GM12878 (cell line): ENCODE results near the gene SLC35F2. TPM values are rescaled to one million over a fixed set of nuclear protein-coding genes. Genes with fewer than 3 reads are reported as not detected.

ENCODE experiments used
- ATAC-seq: fragments of 200-7000 bp; cut with Tn5 transposase; 3 replicates; pipeline ENCODE4 v1.9.1; 2020; ENCODE audit warnings: mild to moderate bottlenecking, moderate library complexity
- BruUV-seq: library from RNA; stranded (reverse); fragments of 400-500 nt; replicated peaks from 2 replicates; lab custom pipeline; 2021; lab: Mats Ljungman, UMichigan
- CTCF ChIA-PET: fragments of 300-600 bp; sonication (Branson Sonifier 250); formaldehyde crosslinking; extraction: SDS; loops from one replicate; lab custom pipeline; 2021; ENCODE audit warnings: inconsistent platforms; lab: Yijun Ruan, JAX
- POLR2A ChIA-PET: fragments of 350-600 bp; formaldehyde crosslinking; extraction: SDS; loops from one replicate; lab custom pipeline; 2021; ENCODE audit warnings: inconsistent platforms; lab: Charles Lee
- RAD21 ChIA-PET: fragments of 300-600 bp; sonication (Branson Sonifier 250); formaldehyde crosslinking; loops from one replicate; lab custom pipeline; 2023; ENCODE audit warnings: antibody characterized with exemption; ENCODE audit not compliant: unreplicated experiment; lab: Charles Lee
- SMC1A ChIA-PET: fragments of 300-600 bp; sonication (Branson Sonifier 250); formaldehyde crosslinking; loops from one replicate; lab custom pipeline; 2023; ENCODE audit not compliant: unreplicated experiment, uncharacterized antibody; lab: Charles Lee
- DNase-seq: peaks from one replicate; pipeline ENCODE4 v3.0.0-alpha.2; 2011; ENCODE audit warnings: low read depth, low spot score
- FAIRE-seq: peaks from 3 replicates; lab custom pipeline; 2011; peaks lifted over from hg19 to GRCh38; lab: Jason Lieb, UNC
- H2AFZ ChIP-seq: 2 replicates; pipeline ENCODE4 v1.6.0; 2011; ENCODE audit warnings: low read depth, low read length, control low read depth; ENCODE audit not compliant: control insufficient read depth
- H3K27ac ChIP-seq: 2 replicates; pipeline ENCODE4 v1.5.1; 2011; ENCODE audit warnings: control low read depth; ENCODE audit not compliant: control insufficient read depth, insufficient read depth
- H3K27me3 ChIP-seq, 2 experiments: replicated peaks in 1 of 2; 2 replicates each; pipeline versions ENCODE4 v1.6.0 to v1.6.1; 2011; ENCODE audit warnings: low read length in 1 of 2; ENCODE audit not compliant: control insufficient read depth in 2 of 2, insufficient read depth in 2 of 2
- H3K36me3 ChIP-seq, 2 experiments: 2 replicates each; pipeline ENCODE4 v1.5.1; 2011; ENCODE audit warnings: low read length in 1 of 2; ENCODE audit not compliant: control insufficient read depth in 2 of 2, insufficient read depth in 2 of 2
- H3K4me1 ChIP-seq: 2 replicates; pipeline ENCODE4 v1.6.1; 2011; ENCODE audit warnings: mild to moderate bottlenecking, low read length, moderate library complexity, mixed read lengths; ENCODE audit not compliant: control insufficient read depth, insufficient read depth
- H3K4me2 ChIP-seq: 2 replicates; pipeline ENCODE4 v1.6.0; 2011; ENCODE audit warnings: control low read depth; ENCODE audit not compliant: control insufficient read depth, insufficient read depth
- H3K4me3 ChIP-seq: fragments of 200-600 bp; sonication (generic); 2 replicates; pipeline ENCODE4 v1.5.1; 2016
- H3K79me2 ChIP-seq: 2 replicates; pipeline ENCODE4 v1.6.0; 2011; ENCODE audit warnings: low read length; ENCODE audit not compliant: control insufficient read depth, insufficient read depth
- H3K9ac ChIP-seq: 2 replicates; pipeline ENCODE4 v1.8.0; 2011; ENCODE audit warnings: low read length, control low read depth, mixed read lengths; ENCODE audit not compliant: control insufficient read depth, insufficient read depth
- H3K9me3 ChIP-seq: replicated peaks from 3 replicates; pipeline ENCODE4 v1.5.1; 2011; ENCODE audit warnings: mild to moderate bottlenecking, low read length; ENCODE audit not compliant: control insufficient read depth, insufficient read depth
- H4K20me1 ChIP-seq: 2 replicates; pipeline ENCODE4 v1.6.0; 2011; ENCODE audit not compliant: control insufficient read depth, insufficient read depth
- ETV6 ChIP-seq, 2 experiments: fragments of 450-650 bp in 1 of 2; IDR thresholded peaks in 1 of 2; conservative IDR thresholded peaks in 1 of 2; 2 replicates each; pipeline ENCODE4 v1.6.1; 2014; ENCODE audit warnings: antibody characterized with exemption in 1 of 2, borderline replicate concordance in 1 of 2, low read depth in 1 of 2, mild to moderate bottlenecking in 1 of 2, moderate library complexity in 1 of 2
- FOXM1 ChIP-seq: IDR thresholded peaks from 2 replicates; pipeline ENCODE4 v1.6.1; 2012; ENCODE audit warnings: low read depth, mild to moderate bottlenecking, inconsistent platforms, low read length, moderate library complexity
- MTA3 ChIP-seq: IDR thresholded peaks from 2 replicates; pipeline ENCODE4 v1.6.1; 2012; ENCODE audit warnings: low read length, inconsistent platforms, borderline replicate concordance
- NR2C1 ChIP-seq: fragments of 450-650 bp; IDR thresholded peaks from 2 replicates; pipeline ENCODE4 v1.6.1; 2017; ENCODE audit warnings: antibody characterized with exemption, mild to moderate bottlenecking, moderate library complexity
- NR2F1 ChIP-seq: fragments of 450-650 bp; conservative IDR thresholded peaks from 2 replicates; pipeline ENCODE4 v1.6.1; 2017; ENCODE audit warnings: mild to moderate bottlenecking
- PML ChIP-seq: IDR thresholded peaks from 2 replicates; pipeline ENCODE4 v1.6.1; 2012; ENCODE audit warnings: low read length, inconsistent platforms
- SIN3A ChIP-seq: IDR thresholded peaks from 2 replicates; pipeline ENCODE4 v1.6.1; 2012; ENCODE audit warnings: low read depth, low read length, improper control_type of control experiment
- TAF1 ChIP-seq: IDR thresholded peaks from 2 replicates; pipeline ENCODE4 v1.6.1; 2011; ENCODE audit warnings: mild to moderate bottlenecking, low read depth, low read length, borderline replicate concordance
- ZBED1 ChIP-seq: IDR thresholded peaks from 2 replicates; pipeline ENCODE4 v1.6.1; 2016; ENCODE audit warnings: borderline replicate concordance
- ZNF24 ChIP-seq: fragments of 450-650 bp; IDR thresholded peaks from 2 replicates; pipeline ENCODE4 v1.6.1; 2017; ENCODE audit warnings: antibody characterized with exemption, mild to moderate bottlenecking
- WGBS: methylation state at CpG from one replicate; pipeline ENCODE4 v1.1.6; 2016; ENCODE audit warnings: low lambda C conversion rate; ENCODE audit not compliant: insufficient replicate concordance, insufficient coverage; ENCODE audit errors: missing lambda C conversion rate; 5-methylcytosine and 5-hydroxymethylcytosine counted together
- in situ Hi-C: fragments of 300-500 bp; cut with MboI; formaldehyde crosslinking; loops from 9 replicates; pipeline ENCODE4 v1.14.3; 2018; ENCODE audit warnings: mixed read lengths
- intact Hi-C: fragments of 100-400 bp; cut with micrococcal nuclease; formaldehyde crosslinking; loops from one replicate; pipeline ENCODE4 v1.14.2; 2022; ENCODE audit not compliant: unreplicated experiment
- polyA plus RNA-seq, 11 experiments: library from polyadenylated mRNA; depleted of rRNA in 4 of 11; unstranded in 6 of 11; stranded (reverse) in 5 of 11; fragments of >200 nt; fragmentation: Nextera tagmentation in 4 of 11; fragmentation: Illumina TruSeq in 1 of 11; extraction: Ambion mirVana in 4 of 11; extraction: Trizol in 1 of 11; gene quantifications; 1 replicate in 1 of 11; 2 replicates in 10 of 11; pipeline versions ENCODE4 v1.2.1 to v1.2.3, GENCODE V29; 2011 to 2016; ENCODE audit warnings: inconsistent platforms in 2 of 11, missing spikeins in 2 of 11, low read depth in 1 of 11
- total RNA-seq, 4 experiments: library from RNA; depleted of rRNA in 3 of 4; stranded (reverse); fragments of >200 nt in 3 of 4; fragmentation: Illumina TruSeq in 1 of 4; extraction: Trizol in 1 of 4; gene quantifications; 2 replicates each; pipeline versions ENCODE4 v1.2.1 to v1.2.3, GENCODE V29; 2013 to 2021
- TF ChIP-seq, protein P1 (sequence below): fragments of 450-650 bp; IDR thresholded peaks from 2 replicates; pipeline ENCODE4 v1.6.1; 2017; ENCODE audit warnings: mild to moderate bottlenecking, low read depth, inconsistent platforms; ENCODE audit not compliant: poor library complexity, severe bottlenecking
- TF ChIP-seq, protein P2 (sequence below): fragments of 450-650 bp; IDR thresholded peaks from 2 replicates; pipeline ENCODE4 v1.6.1; 2016; ENCODE audit warnings: mild to moderate bottlenecking
- TF ChIP-seq, protein P3 (sequence below): fragments of 450-650 bp; IDR thresholded peaks from 2 replicates; pipeline ENCODE4 v1.6.1; 2017; ENCODE audit warnings: low read depth, mild to moderate bottlenecking, moderate library complexity
- TF ChIP-seq, protein P4 (sequence below): fragments of 450-650 bp; IDR thresholded peaks from 2 replicates; pipeline ENCODE4 v1.6.1; 2017; ENCODE audit warnings: mild to moderate bottlenecking

The SLC35F2 gene
- total and polyA plus RNA-seq, 10 of the 15 experiments (the other 5 are each of a cell fraction or from before 2014, with no cell fraction given): 15.2 to 48.8 (median 40.1) TPM

DNA sequence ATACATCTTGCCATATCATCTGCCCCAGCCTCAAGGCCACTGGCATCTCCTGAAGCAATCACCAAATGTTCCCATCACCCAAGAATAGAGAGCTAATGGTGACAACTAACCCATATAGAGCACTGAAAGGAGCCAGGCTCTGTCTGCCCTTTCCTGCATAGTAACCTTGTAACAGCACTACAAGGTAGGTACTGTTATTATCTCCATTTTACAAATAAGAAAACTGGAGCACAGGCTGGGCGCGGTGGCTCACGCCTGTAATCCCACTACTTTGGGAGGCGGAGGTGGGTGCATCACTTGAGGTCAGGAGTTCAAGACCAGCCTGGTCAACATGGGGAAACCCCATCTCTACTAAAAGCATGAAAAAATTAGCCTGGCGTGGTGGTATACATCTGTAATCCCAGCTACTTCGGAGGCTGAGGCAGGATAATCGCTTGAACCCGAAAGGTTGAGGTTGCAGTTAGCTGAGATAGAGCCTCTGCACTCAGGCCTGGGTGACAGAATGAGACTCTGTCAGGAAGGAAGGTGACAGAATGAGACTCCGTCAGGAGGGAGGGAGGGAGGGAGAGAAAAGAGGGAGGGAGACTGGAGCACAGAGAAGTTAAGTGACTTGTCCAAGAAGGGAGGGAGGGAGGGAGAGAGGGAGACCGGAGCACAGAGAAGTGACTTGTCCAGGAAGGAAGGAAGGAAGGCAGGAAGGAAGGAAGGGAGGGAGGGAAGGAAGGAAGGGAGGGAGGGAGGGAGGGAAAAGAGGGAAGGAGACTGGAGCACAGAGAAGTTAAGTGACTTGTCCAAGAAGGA is 2.2 kb downstream of the SLC35F2 start (continued):
- TF ChIP-seq, protein P1, sequence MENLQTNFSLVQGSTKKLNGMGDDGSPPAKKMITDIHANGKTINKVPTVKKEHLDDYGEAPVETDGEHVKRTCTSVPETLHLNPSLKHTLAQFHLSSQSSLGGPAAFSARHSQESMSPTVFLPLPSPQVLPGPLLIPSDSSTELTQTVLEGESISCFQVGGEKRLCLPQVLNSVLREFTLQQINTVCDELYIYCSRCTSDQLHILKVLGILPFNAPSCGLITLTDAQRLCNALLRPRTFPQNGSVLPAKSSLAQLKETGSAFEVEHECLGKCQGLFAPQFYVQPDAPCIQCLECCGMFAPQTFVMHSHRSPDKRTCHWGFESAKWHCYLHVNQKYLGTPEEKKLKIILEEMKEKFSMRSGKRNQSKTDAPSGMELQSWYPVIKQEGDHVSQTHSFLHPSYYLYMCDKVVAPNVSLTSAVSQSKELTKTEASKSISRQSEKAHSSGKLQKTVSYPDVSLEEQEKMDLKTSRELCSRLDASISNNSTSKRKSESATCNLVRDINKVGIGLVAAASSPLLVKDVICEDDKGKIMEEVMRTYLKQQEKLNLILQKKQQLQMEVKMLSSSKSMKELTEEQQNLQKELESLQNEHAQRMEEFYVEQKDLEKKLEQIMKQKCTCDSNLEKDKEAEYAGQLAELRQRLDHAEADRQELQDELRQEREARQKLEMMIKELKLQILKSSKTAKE: no peak
- TF ChIP-seq ZNF24: peak; percentile 67; the same call in 1 of the 2 replicates
- TF ChIP-seq, protein P2, sequence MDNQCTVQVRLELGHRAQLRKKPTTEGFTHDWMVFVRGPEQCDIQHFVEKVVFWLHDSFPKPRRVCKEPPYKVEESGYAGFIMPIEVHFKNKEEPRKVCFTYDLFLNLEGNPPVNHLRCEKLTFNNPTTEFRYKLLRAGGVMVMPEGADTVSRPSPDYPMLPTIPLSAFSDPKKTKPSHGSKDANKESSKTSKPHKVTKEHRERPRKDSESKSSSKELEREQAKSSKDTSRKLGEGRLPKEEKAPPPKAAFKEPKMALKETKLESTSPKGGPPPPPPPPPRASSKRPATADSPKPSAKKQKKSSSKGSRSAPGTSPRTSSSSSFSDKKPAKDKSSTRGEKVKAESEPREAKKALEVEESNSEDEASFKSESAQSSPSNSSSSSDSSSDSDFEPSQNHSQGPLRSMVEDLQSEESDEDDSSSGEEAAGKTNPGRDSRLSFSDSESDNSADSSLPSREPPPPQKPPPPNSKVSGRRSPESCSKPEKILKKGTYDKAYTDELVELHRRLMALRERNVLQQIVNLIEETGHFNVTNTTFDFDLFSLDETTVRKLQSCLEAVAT: 0 out of 2 replicates have a peak, but pooled peaks have one; percentile 20

DNA sequence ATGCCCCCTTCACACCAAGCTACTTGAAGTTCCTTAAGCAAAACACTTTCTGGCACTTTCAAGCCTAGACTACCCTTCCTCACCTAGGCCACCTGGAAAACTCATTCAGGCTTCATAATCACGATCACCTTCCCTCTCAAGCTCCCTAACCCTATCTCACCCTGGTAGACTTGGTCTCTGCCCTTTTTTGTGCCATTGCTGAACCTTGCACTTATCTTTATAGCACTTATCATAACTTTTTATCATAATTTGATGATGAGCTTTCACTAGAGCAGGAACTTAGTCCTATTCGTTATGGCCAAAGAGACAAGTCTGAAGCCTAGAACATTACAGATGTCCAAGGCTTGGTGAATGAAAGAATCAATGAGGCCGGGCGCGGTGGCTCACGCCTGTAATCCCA is 5.5 kb downstream of the SLC35F2 start:
- FAIRE-seq: no peak
- no TSS peak for BruUV-seq
- POLR2A ChIA-PET: interaction anchor here (1.2 to 1.4 kb wide), 2 partner anchors 11 to 13 kb away, joined by 5 to 9 read pairs; no protein-coding TSS in a partner anchor
- TF ChIP-seq ZBED1 (no peak), TAF1 (no peak), ETV6 (conservative IDR thresholded peaks at IDR 0.05 in 1 of 2, IDR thresholded peaks at IDR 0.05 in 1 of 2; ENCODE audit: borderline replicate concordance in 1 of 2, low read depth in 1 of 2) (no peak), FOXM1 (no peak), NR2F1 (no peak), NR2C1 (no peak), PML (no peak), MTA3 (no peak), SIN3A (no peak)
- TF ChIP-seq, protein P3, sequence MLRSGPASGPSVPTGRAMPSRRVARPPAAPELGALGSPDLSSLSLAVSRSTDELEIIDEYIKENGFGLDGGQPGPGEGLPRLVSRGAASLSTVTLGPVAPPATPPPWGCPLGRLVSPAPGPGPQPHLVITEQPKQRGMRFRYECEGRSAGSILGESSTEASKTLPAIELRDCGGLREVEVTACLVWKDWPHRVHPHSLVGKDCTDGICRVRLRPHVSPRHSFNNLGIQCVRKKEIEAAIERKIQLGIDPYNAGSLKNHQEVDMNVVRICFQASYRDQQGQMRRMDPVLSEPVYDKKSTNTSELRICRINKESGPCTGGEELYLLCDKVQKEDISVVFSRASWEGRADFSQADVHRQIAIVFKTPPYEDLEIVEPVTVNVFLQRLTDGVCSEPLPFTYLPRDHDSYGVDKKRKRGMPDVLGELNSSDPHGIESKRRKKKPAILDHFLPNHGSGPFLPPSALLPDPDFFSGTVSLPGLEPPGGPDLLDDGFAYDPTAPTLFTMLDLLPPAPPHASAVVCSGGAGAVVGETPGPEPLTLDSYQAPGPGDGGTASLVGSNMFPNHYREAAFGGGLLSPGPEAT: no peak
- TF ChIP-seq, protein P4, sequence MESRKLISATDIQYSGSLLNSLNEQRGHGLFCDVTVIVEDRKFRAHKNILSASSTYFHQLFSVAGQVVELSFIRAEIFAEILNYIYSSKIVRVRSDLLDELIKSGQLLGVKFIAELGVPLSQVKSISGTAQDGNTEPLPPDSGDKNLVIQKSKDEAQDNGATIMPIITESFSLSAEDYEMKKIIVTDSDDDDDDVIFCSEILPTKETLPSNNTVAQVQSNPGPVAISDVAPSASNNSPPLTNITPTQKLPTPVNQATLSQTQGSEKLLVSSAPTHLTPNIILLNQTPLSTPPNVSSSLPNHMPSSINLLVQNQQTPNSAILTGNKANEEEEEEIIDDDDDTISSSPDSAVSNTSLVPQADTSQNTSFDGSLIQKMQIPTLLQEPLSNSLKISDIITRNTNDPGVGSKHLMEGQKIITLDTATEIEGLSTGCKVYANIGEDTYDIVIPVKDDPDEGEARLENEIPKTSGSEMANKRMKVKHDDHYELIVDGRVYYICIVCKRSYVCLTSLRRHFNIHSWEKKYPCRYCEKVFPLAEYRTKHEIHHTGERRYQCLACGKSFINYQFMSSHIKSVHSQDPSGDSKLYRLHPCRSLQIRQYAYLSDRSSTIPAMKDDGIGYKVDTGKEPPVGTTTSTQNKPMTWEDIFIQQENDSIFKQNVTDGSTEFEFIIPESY: no peak

More for the DNA sequence above, 5.5 kb downstream of the SLC35F2 start:
- no peak overlapping the region for H3K27ac ChIP-seq
- DNase-seq (no peak), ATAC-seq (no peak)
- H3K4me1 ChIP-seq: peaks cover 7% of the 10 kb centered on the region; the same call in 1 of the 2 replicates
- intact Hi-C loops: no loop called here
- no peak overlapping the region for H2AFZ ChIP-seq
- SMC1A ChIA-PET: interaction anchor here (0.7 to 1.2 kb wide), 3 partner anchors 20 to 589 kb away, joined by 3 to 4 read pairs (median 3); no protein-coding TSS in a partner anchor
- peaks cover 0 to 2% of the 10 kb centered on the region in 2 experiments; a peak in 2 of 4 replicates for H3K36me3 ChIP-seq
- H3K9me3 ChIP-seq: no peaks in the 10 kb centered on the region
- H3K4me2 ChIP-seq: 0 out of 2 replicates have a peak overlapping the region, but pooled peaks have one; percentile 22
- WGBS: 100% methylated on average over 6 of the region's 6 CpGs
- peaks cover 78% of the 10 kb centered on the region for H3K79me2 ChIP-seq
- H3K4me3 ChIP-seq: no peak overlapping the region
- RAD21 ChIA-PET: interaction anchor here (3.9 kb wide), 1 partner anchor 13 kb away, joined by 19 read pairs; no protein-coding TSS in a partner anchor
- no peak overlapping the region for H3K9ac ChIP-seq
- in situ Hi-C loops: no loop called here
- no peaks in the 10 kb centered on the region for H4K20me1 ChIP-seq
- H3K27me3 ChIP-seq: no peaks in the 10 kb centered on the region
- CTCF ChIA-PET: interaction anchor here (0.6 to 1.3 kb wide), 7 partner anchors 11 to 64 kb away, joined by 3 to 5 read pairs (median 4); no protein-coding TSS in a partner anchor
